HG02840 (cell line): ENCODE measurements around the gene HPCAL1.

Experiments used
- ATAC-seq: cut with Tn5 transposase; IDR thresholded peaks from one replicate; pipeline ENCODE4 v1.9.1; 2021; ENCODE audit warnings: mild to moderate bottlenecking, moderate library complexity, moderate number of reproducible peaks; ENCODE audit not compliant: unreplicated experiment, low FRiP score

Gene HPCAL1

GRCh38 chr2:10471955-10472354 is 169.3 kb downstream of the HPCAL1 start:
- ATAC-seq: no peak

- no peak for ATAC-seq
Observed at GRCh38 chr2:10473121-10473756, 170.5 kb downstream of the HPCAL1 start.

GRCh38 chr2:10475221-10475722 is 172.6 kb downstream of the HPCAL1 start:
- ATAC-seq: no peak

DNA sequence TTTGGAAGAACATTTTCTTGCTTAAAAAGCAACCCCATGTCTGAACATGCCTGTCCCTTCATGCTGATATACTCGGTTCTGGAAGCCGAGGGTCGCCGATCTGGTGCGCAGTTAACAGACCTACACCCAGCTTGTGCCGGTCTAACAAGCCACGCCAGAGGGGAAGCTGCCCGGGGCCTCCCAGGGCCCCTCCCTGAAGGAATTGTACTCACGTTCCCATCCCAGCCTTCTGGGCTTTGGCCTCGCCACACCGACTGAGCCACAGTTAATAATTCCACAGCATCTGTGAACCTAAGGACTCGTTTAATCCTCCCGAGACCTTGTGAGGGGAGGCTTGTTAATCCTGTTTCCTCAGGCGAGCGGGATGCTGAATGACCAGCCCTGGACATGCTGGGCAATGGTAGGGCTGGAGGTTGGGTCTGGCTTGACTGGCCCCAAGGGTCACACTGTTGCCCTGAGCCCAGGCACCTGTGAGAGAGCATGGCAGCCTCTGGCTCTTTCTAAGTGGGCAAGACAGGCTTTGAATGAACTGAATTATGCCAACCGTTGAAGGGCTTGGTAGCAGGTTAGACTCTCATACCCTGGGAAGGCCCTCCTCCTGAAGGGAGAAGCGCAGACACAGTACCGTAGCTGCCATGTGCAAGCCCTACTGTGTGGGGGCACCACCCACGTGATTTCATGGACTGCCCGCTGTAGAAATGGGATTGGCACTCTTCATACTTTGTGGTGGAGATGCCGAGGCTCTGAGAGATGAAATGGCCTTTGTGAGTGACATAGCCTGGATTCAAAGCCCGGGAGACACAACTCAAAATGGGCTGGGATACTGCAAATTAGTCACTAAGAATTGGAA is 173.3 kb downstream of the HPCAL1 start:
- no peak for ATAC-seq

DNA sequence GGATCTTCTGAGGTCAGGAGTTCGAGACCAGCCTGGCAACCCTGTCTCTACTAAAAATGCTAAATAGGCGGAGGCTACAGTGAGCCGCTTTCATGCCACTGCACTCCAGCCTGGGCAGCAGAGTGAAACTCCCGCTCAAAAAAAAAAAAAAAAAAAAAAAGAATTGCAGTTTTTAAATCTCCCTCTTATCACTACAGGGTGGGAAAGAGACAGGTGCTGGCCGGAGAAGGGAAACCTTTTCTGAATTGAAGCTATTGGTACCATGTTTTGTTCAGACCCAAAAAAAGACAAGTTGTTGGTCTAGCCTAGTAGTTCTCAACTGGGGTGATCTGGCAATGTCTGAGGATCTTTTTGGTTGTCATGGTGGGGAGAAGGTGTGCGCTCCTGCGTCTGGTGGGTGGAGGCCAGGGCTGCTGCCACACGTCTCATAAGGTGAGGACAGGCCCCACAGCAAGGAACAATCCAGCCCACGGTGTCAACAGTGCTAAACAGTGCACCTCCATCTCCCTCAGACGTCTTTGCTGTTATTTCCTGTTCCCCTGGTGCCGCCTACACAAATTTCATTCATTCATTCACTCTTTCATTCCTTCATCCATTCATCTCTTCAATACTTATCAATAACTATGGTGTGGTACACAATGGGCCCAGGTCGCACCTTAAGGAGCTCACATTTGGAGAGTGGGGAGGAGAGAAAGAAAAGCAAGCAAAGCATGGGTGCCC is 174.2 kb downstream of the HPCAL1 start:
- no peak for ATAC-seq
